Left lobe of liver (tissue), 2 donors: Measurements from ENCODE around the gene ANKRD34A. TPM values are rescaled to one million over a fixed set of nuclear protein-coding genes. Genes with fewer than 3 reads are reported as not detected.
A peak's percentile ranks its signal among the peaks of the same experiment; 100 is the strongest.

Experiments
- ATAC-seq: fragments of 200-7000 bp; cut with Tn5 transposase; one replicate; pipeline ENCODE4 v1.9.1; 2020; ENCODE audit warnings: mild to moderate bottlenecking, moderate library complexity
- DNase-seq: peaks from one replicate; pipeline ENCODE4 v3.0.0-alpha.2; 2020; ENCODE audit warnings: low spot score
- total RNA-seq: library from RNA; stranded (reverse); gene quantifications from one replicate; pipeline ENCODE4 v1.2.1, GENCODE V29; 2021
- donor health status: DM: no; HTN: no; CAD: no; lungs with moderate emphysema.
- donor health status: DM: no; HTN: yes; CAD: no.

ANKRD34A gene
- total RNA-seq, 1 donor from 2014 or later: 0.65 TPM

- ATAC-seq: no peak
- DNase-seq: no peak
Observed at GRCh38 chr1:145991735-145992412, 27.5 kb upstream of the ANKRD34A start.

- peak; percentile 32 for ATAC-seq
- no peak for DNase-seq
Observed at GRCh38 chr1:145990249-145990855, 26.0 kb upstream of the ANKRD34A start.

GRCh38 chr1:145988773-145989172 lies 24.4 kb upstream of the ANKRD34A start:
- ATAC-seq (no peak), DNase-seq (no peak)

- ATAC-seq: no peak
- no peak for DNase-seq
Observed at GRCh38 chr1:145987926-145988325, 23.6 kb upstream of the ANKRD34A start.

- DNase-seq (no peak), ATAC-seq (no peak)
Observed at GRCh38 chr1:145986551-145986950, 22.2 kb upstream of the ANKRD34A start.

- ATAC-seq (peak; percentile 55), DNase-seq (no peak)
Observed at GRCh38 chr1:145985502-145986439, 21.4 kb upstream of the ANKRD34A start.

GRCh38 chr1:145985129-145985501 lies 20.7 kb upstream of the ANKRD34A start:
- DNase-seq (no peak), ATAC-seq (no peak)

GRCh38 chr1:145983960-145984830 lies 19.8 kb upstream of the ANKRD34A start:
- no peak for ATAC-seq
- DNase-seq: no peak

GRCh38 chr1:145983206-145983675 lies 18.9 kb upstream of the ANKRD34A start:
- ATAC-seq (peak; percentile 60), DNase-seq (peak; percentile 72)

GRCh38 chr1:145982010-145982723 lies 17.8 kb upstream of the ANKRD34A start:
- DNase-seq: no peak
- no peak for ATAC-seq

GRCh38 chr1:145980457-145980994 lies 16.2 kb upstream of the ANKRD34A start:
- DNase-seq: peak; percentile 66
- peak; percentile 64 for ATAC-seq

GRCh38 chr1:145979746-145980456 lies 15.5 kb upstream of the ANKRD34A start:
- ATAC-seq (no peak), DNase-seq (no peak)

GRCh38 chr1:145978854-145979745 lies 14.7 kb upstream of the ANKRD34A start:
- ATAC-seq: peak; percentile 60

GRCh38 chr1:145978471-145978853 lies 14.1 kb upstream of the ANKRD34A start:
- ATAC-seq: no peak

More at GRCh38 chr1:145978854-145979745, 14.7 kb upstream of the ANKRD34A start:
- DNase-seq: peak; percentile 75

GRCh38 chr1:145977486-145978470 lies 13.4 kb upstream of the ANKRD34A start:
- ATAC-seq: peak; percentile 79
- peak; percentile 72 for DNase-seq

More at GRCh38 chr1:145978471-145978853, 14.1 kb upstream of the ANKRD34A start:
- no peak for DNase-seq

- no peak for ATAC-seq
- no peak for DNase-seq
Observed at GRCh38 chr1:145977016-145977415, 12.6 kb upstream of the ANKRD34A start.

GRCh38 chr1:145975216-145975615 lies 10.8 kb upstream of the ANKRD34A start:
- ATAC-seq (no peak), DNase-seq (no peak)
